NCI-H187 treated with DMSO at 0.1 percent for 48 hours (cell line): Measurements from ENCODE around the gene ARFGEF3.
"Not testable (repeated sequence)": the region's sequence is repeated elsewhere in the genome, so short reads cannot be mapped to it uniquely, and the experiment has no call there.

Experiments used
- DNase-seq: peaks from one replicate; lab custom pipeline; 2025; lab: John Stamatoyannopoulos, UW

ARFGEF3 gene

DNA sequence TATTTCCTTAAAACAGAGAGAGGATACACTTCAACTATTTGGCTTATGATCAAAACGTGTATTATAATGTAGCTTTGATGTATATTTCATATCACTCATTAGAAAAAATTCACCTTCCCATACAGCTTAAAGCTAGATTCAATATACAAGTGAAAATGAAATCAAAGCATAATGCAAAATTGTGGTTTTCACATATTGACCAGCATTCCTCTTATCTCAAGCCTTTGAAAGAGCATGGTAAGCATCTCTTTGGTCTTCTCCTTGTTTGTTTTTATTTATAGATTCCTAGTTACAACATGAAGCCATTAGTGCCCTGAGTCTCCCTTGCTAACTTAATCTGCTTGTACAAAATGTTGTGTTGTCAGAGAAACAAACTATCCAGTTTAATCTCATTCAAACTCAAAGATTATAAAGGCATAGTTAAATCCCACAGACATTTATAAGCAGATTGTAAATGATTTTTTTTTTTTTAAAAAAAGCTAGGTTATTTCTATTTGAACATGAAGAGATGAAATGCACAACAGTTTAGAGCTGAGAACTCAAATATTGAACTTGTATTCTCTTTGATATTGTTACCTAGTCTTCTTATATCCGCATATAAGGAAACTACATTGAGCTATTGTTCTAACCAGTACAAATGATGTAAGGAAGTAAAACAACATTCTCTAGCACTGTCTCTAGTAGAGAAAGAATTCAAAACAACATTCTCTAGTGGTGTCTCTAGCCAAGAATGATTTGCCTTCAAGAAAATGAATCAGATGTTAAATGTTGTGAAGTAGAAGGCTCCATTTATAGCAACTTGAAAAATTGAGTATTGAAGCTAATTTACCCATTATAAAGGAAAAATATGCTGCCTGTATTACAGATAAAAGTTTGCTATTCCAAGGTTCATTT lies 184.8 kb downstream of the ARFGEF3 start:
- DNase-seq = no peak

DNA sequence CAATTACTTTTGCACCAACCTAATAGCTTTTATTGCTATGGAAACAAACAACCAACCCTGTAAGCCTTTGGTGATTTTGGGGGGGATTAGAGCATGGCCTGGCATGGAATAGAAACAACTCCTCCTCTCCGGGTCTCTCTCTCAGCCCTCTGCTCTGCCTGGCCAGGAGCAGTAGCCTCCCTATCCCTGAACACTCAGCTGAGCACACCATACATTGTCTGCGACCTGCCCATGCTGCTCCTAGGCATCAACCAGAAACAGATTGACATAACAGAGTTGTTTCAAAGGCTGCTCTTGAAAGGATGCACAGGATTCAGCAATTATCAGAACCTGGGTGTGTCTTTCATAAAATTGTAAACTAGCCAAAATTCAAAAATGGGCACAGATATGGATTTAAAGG lies 186.1 kb downstream of the ARFGEF3 start:
- no peak for DNase-seq

DNA sequence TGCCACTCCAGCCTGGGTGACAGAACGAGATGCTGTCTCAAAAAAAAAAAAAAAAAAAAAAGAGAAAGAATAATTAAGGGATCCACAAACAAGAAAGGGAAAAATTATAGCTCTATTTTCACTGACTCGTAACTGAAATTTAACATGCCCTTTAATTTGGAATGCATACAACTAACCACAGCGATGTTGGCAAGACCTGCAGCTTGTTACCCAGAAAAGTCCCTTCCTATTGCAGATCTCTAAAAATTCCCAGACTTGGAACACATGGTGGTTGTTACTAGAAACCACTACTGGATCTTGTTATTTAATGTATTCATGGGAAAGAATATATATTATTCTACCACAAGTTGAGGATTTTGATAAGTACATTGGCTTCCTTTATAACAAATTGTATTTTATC lies 188.2 kb downstream of the ARFGEF3 start:
- no peak for DNase-seq

DNA sequence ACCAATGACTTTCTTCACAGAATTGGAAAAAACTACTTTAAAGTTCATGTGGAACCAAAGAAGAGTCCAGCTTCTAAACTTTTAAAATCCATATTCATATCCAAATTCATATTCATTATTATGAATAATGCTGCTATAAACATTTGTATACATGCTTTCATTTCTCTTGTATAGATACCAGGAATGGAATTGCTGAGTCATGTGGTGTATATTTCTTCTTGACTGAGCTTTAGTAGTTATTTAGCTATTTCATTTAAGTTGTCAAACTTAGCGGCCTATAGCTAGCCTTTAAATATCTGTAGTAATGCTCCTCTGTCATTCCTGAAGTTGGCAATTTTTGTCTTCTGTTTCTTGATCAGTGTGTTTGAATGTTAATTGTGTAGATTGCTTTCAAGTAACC lies 196.2 kb downstream of the ARFGEF3 start:
- no peak for DNase-seq

DNA sequence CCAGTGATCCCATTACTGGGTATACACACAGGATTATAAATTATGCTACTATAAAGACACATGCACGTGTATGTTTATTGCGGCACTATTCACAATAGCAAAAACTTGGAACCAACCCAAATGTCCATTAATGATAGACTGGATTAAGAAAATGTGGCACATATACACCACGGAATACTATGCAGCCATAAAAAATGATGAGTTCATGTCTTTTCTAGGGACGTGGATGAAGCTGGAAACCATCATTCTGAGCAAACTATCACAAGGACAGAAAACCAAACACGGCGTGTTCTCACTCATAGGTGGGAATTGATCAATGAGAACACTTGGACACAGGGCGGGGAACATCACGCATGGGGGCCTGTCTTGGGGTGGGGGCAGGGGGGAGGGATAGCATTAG lies 206.9 kb downstream of the ARFGEF3 start:
- not testable (repeated sequence) for DNase-seq

DNA sequence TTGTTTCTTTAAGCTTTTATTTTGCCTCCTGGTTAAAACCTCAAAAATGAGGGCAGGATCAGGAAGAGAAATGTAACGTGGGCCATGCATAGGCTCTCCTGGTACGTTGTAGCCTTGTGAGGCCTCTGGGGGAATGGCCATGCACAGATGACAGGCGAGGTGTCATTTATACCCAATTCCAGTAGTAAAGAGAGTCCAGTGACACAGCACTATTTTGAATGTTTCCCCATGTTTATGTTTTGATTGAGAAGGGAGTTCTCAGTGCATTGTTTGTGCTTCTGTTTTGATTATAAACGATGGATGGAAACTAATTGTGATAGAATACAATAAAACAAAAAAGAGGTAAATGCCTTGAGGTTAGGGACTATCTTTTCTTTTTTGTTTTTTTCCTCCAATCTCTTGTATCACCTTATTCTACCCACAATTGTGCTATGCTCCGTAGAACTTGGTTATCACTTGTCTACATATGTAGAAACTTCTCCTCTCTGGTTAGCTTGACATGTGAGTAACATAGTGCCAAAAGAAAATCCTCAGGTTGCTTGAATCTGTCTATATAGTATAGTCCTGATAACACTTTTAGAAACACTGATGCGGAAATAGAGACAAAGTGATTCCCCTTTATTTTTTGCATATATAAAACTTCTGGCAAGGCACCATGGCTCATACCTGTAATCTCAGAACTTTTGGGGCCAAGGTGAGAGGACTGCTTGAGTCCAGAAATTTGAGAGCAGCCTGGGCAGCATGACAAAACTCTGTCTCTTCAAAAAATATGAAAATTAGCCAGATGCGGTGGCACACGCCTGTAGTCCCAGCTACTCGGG lies 209.1 kb downstream of the ARFGEF3 start:
- no peak for DNase-seq

DNA sequence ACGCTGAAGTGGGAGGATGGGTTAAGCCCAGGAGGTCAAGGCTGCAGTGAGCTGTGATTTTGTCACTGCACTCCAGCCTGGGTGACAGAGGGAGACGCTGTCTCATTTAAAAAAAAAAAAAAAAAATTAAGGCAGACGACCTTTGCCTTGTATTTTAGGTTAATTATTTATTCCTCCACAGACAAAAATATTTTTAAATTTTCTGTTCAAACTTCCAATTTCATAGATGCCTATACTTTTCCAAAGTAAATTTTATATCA lies 209.6 kb downstream of the ARFGEF3 start:
- DNase-seq = no peak

DNA sequence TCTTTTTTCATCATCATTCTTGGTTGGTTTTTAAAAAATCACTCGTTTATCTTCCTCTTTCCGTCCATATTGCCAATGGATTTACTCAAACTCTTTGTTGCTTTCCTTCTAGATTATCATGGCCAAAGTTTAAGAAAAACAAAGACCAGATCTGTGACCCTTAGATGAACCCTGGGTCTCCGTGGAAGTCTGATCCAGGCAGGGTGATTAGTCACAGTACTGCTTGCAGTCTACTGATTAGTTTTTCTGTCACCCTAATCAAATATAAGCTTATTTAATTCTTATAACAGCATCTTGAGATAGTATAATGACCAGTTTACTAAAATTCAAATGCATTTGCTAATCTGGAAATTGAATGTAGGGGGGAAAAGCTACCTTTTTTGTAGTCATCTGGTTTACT lies 210.0 kb downstream of the ARFGEF3 start:
- no peak for DNase-seq

DNA sequence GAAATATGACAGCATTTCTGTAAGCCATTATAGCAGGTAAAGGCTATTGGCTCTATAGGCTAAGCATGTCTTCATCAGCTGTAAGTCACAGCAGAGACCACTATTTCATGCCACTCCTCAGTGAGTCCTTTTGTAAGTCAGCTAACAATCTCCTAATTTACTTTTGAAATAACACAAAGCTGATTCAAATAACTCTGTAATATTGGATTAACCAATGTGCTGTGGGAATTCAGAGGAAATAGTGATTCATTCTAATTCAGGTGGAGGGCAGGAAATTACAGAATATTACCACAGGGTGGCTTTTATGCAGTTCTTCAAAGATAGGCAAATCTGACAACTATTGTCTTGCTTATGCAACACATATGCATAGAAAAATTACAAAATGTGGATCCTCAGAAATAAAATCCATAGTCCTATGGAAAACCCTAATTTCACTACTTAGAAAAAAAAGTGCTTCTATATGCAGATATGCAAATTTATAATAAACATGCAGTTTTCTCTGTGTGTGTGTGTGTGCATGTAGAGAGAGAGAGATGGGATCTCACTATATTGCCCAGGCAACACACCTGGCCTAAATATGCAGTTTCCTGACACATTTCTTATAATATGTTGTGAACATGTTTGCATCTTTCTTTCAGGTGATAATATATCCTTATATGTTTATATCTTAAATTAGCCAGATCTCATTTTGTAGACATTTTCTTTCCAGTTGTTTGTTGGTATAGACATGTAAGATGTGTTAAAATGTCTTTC lies 211.1 kb downstream of the ARFGEF3 start:
- DNase-seq = no peak

DNA sequence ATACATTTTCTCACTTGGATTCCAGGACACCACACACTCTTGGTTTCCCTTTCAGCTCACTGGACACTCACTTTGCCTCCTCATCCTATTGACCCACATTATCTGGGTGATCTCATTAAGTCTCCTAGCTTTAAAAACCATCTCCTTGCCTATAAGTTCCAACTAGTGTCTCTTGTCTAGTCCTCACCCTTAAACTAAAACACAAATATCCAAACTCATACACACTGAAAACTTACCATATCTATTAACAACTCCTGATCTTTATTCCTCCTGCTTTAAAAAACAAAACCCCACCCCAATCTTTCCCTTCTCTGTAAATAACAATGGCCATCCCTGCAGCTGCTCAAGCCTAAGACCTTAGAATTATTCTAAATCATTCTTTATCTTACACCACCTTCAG lies 212.5 kb downstream of the ARFGEF3 start:
- no peak for DNase-seq

DNA sequence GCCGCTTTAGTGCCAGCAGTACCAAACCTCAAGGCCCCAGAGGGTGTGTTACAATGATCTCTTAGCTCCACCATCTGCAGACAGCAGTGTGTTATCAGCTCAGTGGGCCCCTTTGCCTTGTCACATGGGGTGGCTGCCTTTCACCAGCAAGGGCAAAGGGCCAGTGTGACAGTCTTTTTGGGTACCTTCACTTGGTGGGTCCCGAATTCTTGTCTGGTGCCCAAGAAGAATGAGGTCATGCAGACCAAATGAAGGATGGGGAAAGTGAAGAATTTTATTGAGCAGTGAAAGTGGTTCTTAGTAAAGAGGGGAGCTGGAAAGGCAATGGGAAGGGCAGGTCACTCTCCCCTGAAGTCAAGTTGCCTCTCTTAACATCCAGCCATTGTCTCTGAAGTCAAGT lies 213.1 kb downstream of the ARFGEF3 start:
- DNase-seq = no peak

DNA sequence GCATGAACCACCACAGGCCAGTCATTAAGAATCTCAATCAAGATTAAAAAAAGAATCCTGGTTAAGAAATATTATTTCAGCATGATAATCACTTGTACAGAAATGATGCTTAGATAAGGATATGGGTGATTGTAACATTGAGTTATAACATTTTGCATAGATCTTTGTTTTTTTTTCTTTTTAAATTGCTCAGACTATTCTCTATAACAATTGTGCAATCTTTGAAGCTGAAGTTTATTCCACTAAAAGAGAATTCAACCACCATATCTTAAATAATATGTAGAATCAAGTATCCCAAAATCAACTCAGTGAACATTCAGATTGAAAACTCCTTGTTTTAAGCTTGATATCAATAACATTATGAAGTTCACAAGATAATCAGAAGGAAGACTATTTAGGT lies 215.3 kb downstream of the ARFGEF3 start:
- no peak for DNase-seq

DNA sequence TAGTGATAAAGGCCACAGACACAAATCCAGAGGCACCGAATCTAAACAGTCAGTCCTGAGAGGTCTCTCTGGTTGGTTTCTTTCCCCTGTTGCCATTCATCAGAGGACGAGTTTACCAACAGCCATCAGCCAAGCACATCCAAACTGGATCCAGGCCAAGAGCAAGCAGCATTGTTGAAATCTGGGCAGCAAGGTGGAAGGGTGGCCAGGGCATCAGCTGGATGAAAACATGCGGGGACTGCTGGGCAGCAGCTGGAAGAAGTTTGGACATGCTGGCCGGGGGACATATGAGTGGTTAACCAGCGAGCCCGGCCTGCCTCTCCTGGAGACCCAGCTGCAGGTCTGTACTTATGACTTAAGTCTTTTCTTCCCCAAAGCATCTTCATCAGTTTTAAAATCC lies 216.1 kb downstream of the ARFGEF3 start, which contains the start of gene SMIM28:
Gene SMIM28 (plus strand): TSS at position 62 of the 400 bp plus-strand sequence. CDS start 168 bp downstream, at position 230.
- DNase-seq = no peak

DNA sequence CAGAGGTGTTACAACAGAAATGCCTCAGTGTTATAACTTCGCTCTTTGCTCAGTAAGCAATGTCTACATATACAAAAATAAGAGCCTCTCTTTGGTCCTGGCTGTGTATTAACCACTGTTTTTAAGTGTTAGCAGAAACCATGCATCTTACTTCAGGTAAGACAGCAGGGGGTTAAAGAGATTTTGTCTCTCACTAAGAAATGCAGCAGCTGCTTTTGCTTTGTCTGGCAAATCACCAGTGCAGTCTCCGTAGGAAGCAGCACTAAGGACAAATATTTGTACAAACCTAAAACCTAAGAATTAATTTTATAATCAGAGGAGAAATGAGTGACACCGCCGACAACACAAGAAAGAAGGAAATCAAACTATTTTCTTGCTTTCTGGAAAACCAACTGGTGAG lies 216.7 kb downstream of the ARFGEF3 start:
- DNase-seq = no peak

DNA sequence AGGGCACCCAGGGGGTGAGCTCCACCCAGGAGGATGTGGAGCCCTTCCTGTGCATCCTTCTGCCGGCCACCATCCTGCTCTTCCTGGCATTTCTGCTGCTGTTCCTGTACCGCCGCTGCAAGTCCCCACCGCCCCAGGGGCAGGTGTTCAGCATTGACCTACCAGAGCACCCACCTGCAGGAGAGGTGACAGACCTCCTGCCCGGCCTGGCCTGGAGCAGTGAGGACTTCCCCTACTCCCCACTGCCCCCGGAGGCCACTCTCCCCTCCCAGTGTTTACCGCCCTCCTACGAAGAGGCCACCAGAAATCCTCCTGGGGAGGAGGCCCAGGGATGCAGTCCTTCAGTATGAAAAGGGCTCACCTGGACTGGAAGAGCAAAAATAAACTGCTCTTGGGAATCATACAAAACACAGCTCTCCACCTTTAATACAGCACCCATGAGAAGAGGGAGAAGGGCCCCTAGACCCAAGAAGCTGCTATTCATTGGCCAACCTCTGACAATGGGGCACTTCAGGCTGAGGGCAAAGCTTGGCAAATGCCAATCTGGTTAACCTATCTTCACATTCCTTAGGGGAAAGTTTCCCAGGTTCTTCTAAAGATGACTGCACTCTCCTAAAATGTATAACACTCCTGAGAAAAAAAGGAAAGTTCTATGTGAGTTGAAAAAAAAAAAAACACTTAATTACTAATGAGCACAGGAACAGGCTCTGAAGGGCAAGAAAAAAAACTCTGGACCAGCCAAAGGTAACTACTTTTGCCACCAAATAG lies 220.9 kb downstream of the ARFGEF3 start:
- no peak for DNase-seq

DNA sequence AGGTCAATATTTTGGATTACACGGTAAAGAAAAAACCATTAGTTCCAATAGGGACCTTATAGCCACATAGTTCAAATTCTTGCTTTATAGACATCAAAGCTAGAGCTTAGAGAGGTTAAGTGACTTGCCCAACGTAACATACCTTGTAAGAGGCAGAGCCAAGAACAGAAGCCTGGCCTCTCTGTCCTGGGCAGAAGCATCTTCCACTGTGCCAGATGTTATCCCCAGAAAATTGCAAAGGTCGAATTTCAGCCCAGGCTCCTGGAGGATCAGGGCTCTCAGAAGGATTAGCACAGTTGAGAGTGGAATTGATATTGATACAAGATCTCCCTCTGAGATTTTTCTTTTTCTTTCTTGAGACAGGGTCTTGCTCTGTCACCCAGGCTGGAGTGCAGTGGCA lies 222.0 kb downstream of the ARFGEF3 start:
- no peak for DNase-seq

DNA sequence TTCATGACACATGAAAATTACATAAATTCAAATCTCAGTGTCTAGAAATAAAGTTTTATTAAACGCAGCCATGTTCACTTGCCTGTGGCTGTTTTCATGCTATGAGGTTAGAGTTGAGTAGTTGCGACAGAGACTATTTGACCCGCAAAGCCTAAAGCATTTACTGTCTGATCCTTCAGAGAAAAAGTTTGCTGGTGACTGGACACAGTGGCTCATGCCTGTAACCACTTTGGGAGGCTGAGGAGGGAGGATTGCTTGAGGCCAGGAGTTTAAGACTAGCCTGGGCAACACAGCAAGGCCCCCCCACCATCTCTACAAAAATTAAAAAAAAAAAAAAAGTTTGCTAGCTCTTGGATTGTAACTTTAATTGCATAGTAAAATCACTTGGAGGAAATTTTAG lies 225.2 kb downstream of the ARFGEF3 start:
- DNase-seq = no peak

DNA sequence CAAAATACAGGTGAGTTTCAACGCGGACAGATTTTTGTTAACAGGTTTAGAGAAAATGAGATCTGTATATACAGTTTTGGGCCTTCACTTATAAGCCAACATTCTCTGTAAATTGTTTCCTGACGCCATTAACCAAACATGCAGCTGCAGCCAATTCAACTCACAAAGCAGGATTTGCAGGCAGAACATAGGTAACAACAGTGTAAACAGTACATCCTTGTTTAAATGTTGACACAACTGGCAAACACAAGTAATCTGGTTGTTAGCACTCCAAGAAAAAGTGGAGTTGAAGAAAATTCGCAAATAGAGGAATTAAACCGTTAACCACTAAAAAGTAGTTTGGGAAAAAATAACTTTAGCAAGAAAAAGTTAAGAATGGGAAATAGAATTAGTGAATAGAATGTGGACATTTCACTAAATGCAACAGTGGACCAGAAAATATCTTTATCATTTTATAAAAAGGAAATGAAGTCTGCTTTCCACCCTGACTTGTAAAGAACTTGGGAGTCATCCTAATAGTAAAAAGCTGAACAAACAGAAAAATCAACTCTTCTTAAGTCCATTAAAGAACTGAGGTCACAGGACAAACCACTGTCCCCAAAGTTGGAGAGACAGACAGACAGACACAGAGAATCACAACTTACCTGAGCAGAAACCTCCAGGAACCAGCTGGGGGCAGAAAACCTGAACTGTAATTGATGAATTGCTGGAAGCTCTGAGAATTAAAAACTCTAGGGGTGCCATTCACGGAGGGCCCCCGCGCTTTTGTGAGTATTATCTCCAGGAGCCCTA lies 226.0 kb downstream of the ARFGEF3 start:
- DNase-seq = no peak

DNA sequence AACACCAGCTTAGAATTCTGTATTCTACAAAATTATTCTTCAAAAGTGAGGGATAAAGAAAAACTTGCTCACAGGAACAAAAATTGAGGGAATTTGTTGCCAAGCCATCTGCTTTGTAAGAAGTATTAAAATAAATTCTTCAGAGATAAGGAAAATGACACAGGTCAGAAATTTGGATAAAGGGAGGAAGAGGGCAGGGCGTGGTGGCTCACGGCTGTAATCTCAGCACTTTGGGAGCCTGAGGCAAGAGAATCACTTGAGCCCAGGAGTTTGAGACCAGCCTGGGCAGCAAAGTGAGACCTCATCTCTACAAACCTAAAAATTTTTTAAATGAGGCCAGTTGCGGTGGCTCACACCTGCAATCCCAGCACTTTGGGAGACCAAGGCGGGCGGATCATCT lies 227.8 kb downstream of the ARFGEF3 start:
- no peak for DNase-seq
